A549 (cell line): ENCODE data around the gene SLC38A10. TPM values are rescaled to one million over a fixed set of nuclear protein-coding genes. Genes with fewer than 3 reads are reported as not detected.

Source experiments
- ATAC-seq, 2 experiments: fragments of 200-7000 bp in 1 of 2; fragments of >200 bp in 1 of 2; cut with Nextera tagmentation in 1 of 2; cut with Tn5 transposase in 1 of 2; 3 replicates each; pipeline versions ENCODE4 v1.8.0 to v1.9.1; 2018 to 2020; ENCODE audit warnings: mild to moderate bottlenecking in 1 of 2, moderate library complexity in 1 of 2
- CTCF ChIA-PET: fragments of 300-600 bp; sonication (Branson Sonifier 250); formaldehyde crosslinking; extraction: SDS; loops from one replicate; lab custom pipeline; 2021; ENCODE audit warnings: antibody characterized with exemption, inconsistent platforms; lab: Yijun Ruan, JAX
- POLR2A ChIA-PET: fragments of 350-600 bp; formaldehyde crosslinking; extraction: SDS; loops from one replicate; lab custom pipeline; 2021; ENCODE audit warnings: antibody characterized with exemption, inconsistent platforms; lab: Yijun Ruan, JAX
- DNase-seq, 2 experiments: peaks; one replicate each; pipeline versions ENCODE4 v3.0.0 to v3.0.0-alpha.2; 2011 to 2016; ENCODE audit warnings: low read depth in 1 of 2, low spot score in 1 of 2
- FAIRE-seq: peaks from 2 replicates; lab custom pipeline; 2011; peaks lifted over from hg19 to GRCh38; lab: Jason Lieb, UNC
- H3K27ac ChIP-seq, 2 experiments: fragments of >200 bp; sonication (Bioruptor Twin); formaldehyde crosslinking; 3 replicates each; pipeline ENCODE4 v1.5.1; 2016 to 2017
- H3K4me1 ChIP-seq: fragments of >200 bp; sonication (Bioruptor Twin); formaldehyde crosslinking; 3 replicates; pipeline ENCODE4 v1.6.1; 2016
- H3K4me2 ChIP-seq: fragments of >200 bp; sonication (Bioruptor Twin); formaldehyde crosslinking; 3 replicates; pipeline ENCODE4 v1.6.1; 2016
- H3K4me3 ChIP-seq: fragments of >200 bp; sonication (Bioruptor Twin); formaldehyde crosslinking; 3 replicates; pipeline ENCODE4 v1.5.1; 2016
- H3K9me3 ChIP-seq: fragments of >200 bp; sonication (Bioruptor Twin); formaldehyde crosslinking; 3 replicates; pipeline ENCODE4 v1.6.1; 2016
- CEBPB ChIP-seq, 2 experiments: fragments of >200 bp in 1 of 2; sonication (Bioruptor Twin) in 1 of 2; formaldehyde crosslinking in 1 of 2; IDR thresholded peaks; 2 replicates each; pipeline ENCODE4 v1.6.1; 2012 to 2016
- FOXS1 ChIP-seq: fragments of 250-450 bp; sonication (Bioruptor Pico); IDR thresholded peaks from 2 replicates; pipeline ENCODE4 v1.5.0; 2020; ENCODE audit warnings: mild to moderate bottlenecking, moderate library complexity
- GATA3 ChIP-seq: IDR thresholded peaks from 2 replicates; pipeline ENCODE4 v1.6.1; 2012; ENCODE audit warnings: borderline replicate concordance
- HDAC2 ChIP-seq: fragments of 200-600 bp; sonication (generic); IDR thresholded peaks from 2 replicates; pipeline ENCODE4 v1.6.1; 2016
- HOXA7 ChIP-seq: fragments of 250-450 bp; sonication (Bioruptor Pico); IDR thresholded peaks from 2 replicates; pipeline ENCODE4 v1.5.0; 2020; ENCODE audit warnings: mild to moderate bottlenecking, moderate library complexity
- JUNB ChIP-seq: fragments of >200 bp; sonication (Bioruptor Twin); formaldehyde crosslinking; IDR thresholded peaks from 2 replicates; pipeline ENCODE4 v1.6.1; 2016
- KDM5A ChIP-seq: fragments of 200-600 bp; sonication (generic); IDR thresholded peaks from 2 replicates; pipeline ENCODE4 v1.6.1; 2016; ENCODE audit warnings: antibody characterized with exemption, mild to moderate bottlenecking
- MAFK ChIP-seq: fragments of 450-650 bp; IDR thresholded peaks from 2 replicates; pipeline ENCODE4 v1.6.1; 2014; ENCODE audit not compliant: partially characterized antibody
- MAZ ChIP-seq: fragments of 150-350 bp; IDR thresholded peaks from 2 replicates; pipeline ENCODE4 v1.6.1; 2014; ENCODE audit warnings: antibody characterized with exemption, low read depth, low read length, borderline replicate concordance
- MYC ChIP-seq: IDR thresholded peaks from 2 replicates; pipeline ENCODE4 v1.6.1; 2012; ENCODE audit warnings: mild to moderate bottlenecking, inconsistent platforms, low read length, improper control_type of control experiment, borderline replicate concordance
- NPAS2 ChIP-seq: fragments of 250-450 bp; sonication (Bioruptor Pico); IDR thresholded peaks from 2 replicates; pipeline ENCODE4 v1.8.0; 2022; ENCODE audit warnings: mild to moderate bottlenecking, moderate library complexity, borderline replicate concordance
- POLR2AphosphoS2 ChIP-seq: conservative IDR thresholded peaks from 2 replicates; pipeline ENCODE4 v1.6.1; 2012; ENCODE audit warnings: low read length, improper control_type of control experiment, inconsistent platforms
- RAD21 ChIP-seq, 2 experiments: fragments of >200 bp in 1 of 2; sonication (Bioruptor Twin) in 1 of 2; formaldehyde crosslinking in 1 of 2; IDR thresholded peaks in 1 of 2; conservative IDR thresholded peaks in 1 of 2; 2 replicates in 1 of 2; 3 replicates in 1 of 2; pipeline ENCODE4 v1.6.1; 2012 to 2018; ENCODE audit warnings: inconsistent platforms in 1 of 2
- RNF2 ChIP-seq: fragments of 200-600 bp; sonication (generic); IDR thresholded peaks from 2 replicates; pipeline ENCODE4 v1.6.1; 2016; ENCODE audit warnings: low read depth, mild to moderate bottlenecking, antibody characterized with exemption, moderate library complexity, borderline replicate concordance
- TFCP2L1 ChIP-seq: fragments of 250-450 bp; sonication (Bioruptor Pico); IDR thresholded peaks from 2 replicates; pipeline ENCODE4 v1.5.0; 2021; ENCODE audit warnings: mild to moderate bottlenecking
- TP53 ChIP-seq: fragments of 250-450 bp; sonication (Bioruptor Pico); IDR thresholded peaks from 2 replicates; pipeline ENCODE4 v1.5.0; 2021; ENCODE audit warnings: mild to moderate bottlenecking, moderate library complexity
- ZSCAN20 ChIP-seq: fragments of 250-450 bp; sonication (Bioruptor Pico); IDR thresholded peaks from 2 replicates; pipeline ENCODE4 v1.8.0; 2022; ENCODE audit warnings: mild to moderate bottlenecking, moderate library complexity
- WGBS: methylation state at CpG from one replicate; pipeline ENCODE4 v1.1.6; 2017; ENCODE audit errors: missing lambda C conversion rate; 5-methylcytosine and 5-hydroxymethylcytosine counted together
- polyA plus RNA-seq, 4 experiments: library from polyadenylated mRNA; depleted of rRNA in 3 of 4; stranded (reverse); fragments of >200 nt; fragmentation: RNase III in 1 of 4; extraction: RNeasy Plus Mini Kit Qiagen cat#74134 plus additional on column Dnase treatment in 1 of 4; gene quantifications; 2 replicates in 3 of 4; 3 replicates in 1 of 4; pipeline ENCODE4 v1.2.3, GENCODE V29; 2011 to 2017
- TF ChIP-seq, protein P1 (sequence below): fragments of >200 bp; sonication (Bioruptor Twin); formaldehyde crosslinking; IDR thresholded peaks from 3 replicates; pipeline ENCODE4 v1.6.1; 2016
- TF ChIP-seq, protein P2 (sequence below): IDR thresholded peaks from 2 replicates; pipeline ENCODE4 v1.6.1; 2012; ENCODE audit warnings: low read depth, borderline replicate concordance

SLC38A10 gene
- polyA plus RNA-seq, 2 of the 4 experiments (the other 2 are of a cell fraction) = 35.8 to 67.4 TPM

DNA sequence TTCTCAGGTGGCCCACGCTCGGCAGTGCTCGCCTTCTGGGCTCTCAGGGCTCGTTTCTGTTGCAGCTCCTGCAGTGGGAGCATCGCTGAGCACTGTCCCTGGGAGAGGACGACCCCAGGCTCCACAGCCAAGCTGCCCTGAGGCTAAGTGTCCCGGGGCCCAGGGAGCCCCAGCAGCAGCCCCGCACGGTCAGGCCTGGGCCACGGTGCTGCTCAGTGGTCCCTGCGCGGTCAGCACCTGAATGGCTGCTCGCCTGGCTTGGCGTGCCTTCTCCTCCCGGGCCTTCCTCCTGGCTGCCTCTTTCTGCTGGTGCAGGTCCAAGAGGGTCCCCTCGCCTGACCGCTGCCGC, 95.7 kb downstream of the SLC38A10 start:
- ATAC-seq (no peak), FAIRE-seq (no peak), DNase-seq (no peak)
- ChIA-PET CTCF (interaction anchor here (1.1 to 13.7 kb wide), 12 partner anchors 8 to 176 kb away, joined by 3 to 175 read pairs (median 8); partner anchors contain the start of genes NDUFAF8 and TEPSIN), POLR2A (no interaction called here)
- Histone ChIP-seq H3K9me3 (no peaks in the 10 kb centered on the region), H3K4me3 (no peak overlapping the region), H3K4me1 (no peaks in the 10 kb centered on the region), H3K4me2 (no peak overlapping the region), H3K27ac (no peak overlapping the region)
- TF ChIP-seq HDAC2 = no peak
- TF ChIP-seq RNF2 = no peak
- TF ChIP-seq, protein P1, sequence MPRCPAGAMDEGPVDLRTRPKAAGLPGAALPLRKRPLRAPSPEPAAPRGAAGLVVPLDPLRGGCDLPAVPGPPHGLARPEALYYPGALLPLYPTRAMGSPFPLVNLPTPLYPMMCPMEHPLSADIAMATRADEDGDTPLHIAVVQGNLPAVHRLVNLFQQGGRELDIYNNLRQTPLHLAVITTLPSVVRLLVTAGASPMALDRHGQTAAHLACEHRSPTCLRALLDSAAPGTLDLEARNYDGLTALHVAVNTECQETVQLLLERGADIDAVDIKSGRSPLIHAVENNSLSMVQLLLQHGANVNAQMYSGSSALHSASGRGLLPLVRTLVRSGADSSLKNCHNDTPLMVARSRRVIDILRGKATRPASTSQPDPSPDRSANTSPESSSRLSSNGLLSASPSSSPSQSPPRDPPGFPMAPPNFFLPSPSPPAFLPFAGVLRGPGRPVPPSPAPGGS = no peak
- no peak for TF ChIP-seq KDM5A
- TF ChIP-seq ZSCAN20 = no peak
- no peak for TF ChIP-seq TFCP2L1 (CRISPR knock-in tag)
- TF ChIP-seq MAZ = no peak
- TF ChIP-seq HOXA7 (CRISPR knock-in tag) = no peak
- no peak for TF ChIP-seq MYC
- TF ChIP-seq CEBPB (IDR thresholded peaks at IDR 0.05) = no peak
- WGBS = 93% methylated on average over 18 of the region's 18 CpGs

DNA sequence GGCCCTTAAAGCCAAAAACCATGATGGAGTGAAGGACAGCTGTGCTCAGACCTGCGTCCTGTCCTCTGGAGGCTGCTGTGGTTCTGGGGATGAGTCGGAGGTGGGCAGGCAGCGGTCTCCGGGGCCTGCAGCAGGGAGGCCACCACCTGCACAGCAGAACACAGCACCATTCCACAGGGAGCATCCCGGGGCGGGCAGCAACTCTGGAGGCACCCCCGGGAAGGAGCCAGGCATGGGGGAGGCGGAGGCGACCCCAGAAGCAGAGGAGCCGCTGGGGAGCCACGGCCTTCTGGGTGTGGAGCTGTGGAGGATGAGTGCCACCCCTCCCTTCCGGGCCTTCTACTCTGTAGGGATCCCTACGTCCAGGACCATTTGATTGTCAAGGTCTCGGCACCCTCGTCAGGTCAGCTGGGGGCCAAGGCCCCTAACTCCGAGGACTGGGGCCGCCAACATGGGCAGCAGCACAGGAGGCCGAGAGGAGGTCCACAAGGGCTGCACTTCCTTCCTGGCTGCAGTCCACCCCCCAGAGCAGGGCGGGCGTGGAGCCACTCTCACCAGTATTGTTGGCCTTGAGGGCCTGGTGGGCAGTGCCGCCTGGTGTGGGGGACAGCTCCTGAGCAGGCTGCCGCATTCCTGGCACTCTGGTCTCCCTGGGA, 96.2 kb downstream of the SLC38A10 start:
- ChIA-PET POLR2A (no interaction called here), CTCF (interaction anchor here (0.6 to 13.7 kb wide), 13 partner anchors 8 to 1387 kb away, joined by 3 to 175 read pairs (median 8); partner anchors contain the start of genes NDUFAF8 and TEPSIN)
- Histone ChIP-seq H3K27ac (no peak overlapping the region), H3K9me3 (no peaks in the 10 kb centered on the region), H3K4me2 (no peak overlapping the region), H3K4me3 (no peak overlapping the region), H3K4me1 (no peaks in the 10 kb centered on the region)
- TF ChIP-seq, protein P2, sequence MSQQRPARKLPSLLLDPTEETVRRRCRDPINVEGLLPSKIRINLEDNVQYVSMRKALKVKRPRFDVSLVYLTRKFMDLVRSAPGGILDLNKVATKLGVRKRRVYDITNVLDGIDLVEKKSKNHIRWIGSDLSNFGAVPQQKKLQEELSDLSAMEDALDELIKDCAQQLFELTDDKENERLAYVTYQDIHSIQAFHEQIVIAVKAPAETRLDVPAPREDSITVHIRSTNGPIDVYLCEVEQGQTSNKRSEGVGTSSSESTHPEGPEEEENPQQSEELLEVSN = no peak
- no peak for TF ChIP-seq NPAS2 (CRISPR knock-in tag)
- TF ChIP-seq FOXS1 (CRISPR knock-in tag) = no peak
- no peak for TF ChIP-seq HDAC2
- TF ChIP-seq JUNB = no peak
- ATAC-seq (no peak), FAIRE-seq (no peak), DNase-seq (no peak)
- 92% methylated on average over 21 of the region's 22 CpGs for WGBS

DNA sequence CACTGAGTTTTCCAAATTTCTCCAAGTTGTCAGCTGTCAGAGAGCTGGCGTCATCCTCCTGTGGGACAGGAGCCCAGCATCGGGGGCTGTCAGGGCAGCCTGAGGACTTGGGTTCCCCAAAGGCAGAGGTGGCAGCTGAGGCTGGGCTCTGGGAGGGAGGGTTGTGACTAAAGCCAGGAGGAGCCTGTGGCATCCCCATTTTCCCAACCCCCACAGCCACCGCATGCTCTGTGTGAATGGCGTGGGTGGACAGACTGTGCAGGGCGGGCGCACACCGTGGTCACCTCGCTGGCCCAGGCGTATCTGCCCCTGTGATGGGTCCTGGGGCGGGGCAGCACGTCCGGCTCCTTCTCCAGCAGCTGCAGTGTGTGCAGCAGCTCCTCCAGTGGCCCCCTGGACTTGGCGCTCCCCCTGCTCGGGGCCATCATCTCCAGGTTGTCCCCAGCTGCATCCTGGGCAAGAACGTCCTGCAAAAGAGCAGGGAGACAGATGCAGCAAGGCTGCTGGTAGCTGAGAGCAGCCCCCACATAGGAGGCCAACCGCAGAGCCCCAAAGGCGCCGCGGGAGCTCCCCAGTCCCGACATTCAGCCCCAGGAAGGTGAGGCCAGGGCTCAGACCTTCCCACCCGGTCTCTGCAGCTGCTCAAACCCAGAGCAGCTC, 97.1 kb downstream of the SLC38A10 start:
- no peak for DNase-seq
- no peak for ATAC-seq
- no peak overlapping the region for H3K27ac ChIP-seq
- ChIA-PET CTCF (interaction anchor here (0.6 to 13.7 kb wide), 11 partner anchors 7 to 1386 kb away, joined by 3 to 175 read pairs (median 8); no protein-coding TSS in a partner anchor), POLR2A (no interaction called here)
- no peak overlapping the region for H3K4me2 ChIP-seq
- no peak for FAIRE-seq
- no peak overlapping the region for H3K4me3 ChIP-seq
- no peak for TF ChIP-seq GATA3
- TF ChIP-seq POLR2AphosphoS2 = no peak
- TF ChIP-seq MAFK = no peak
- no peak for TF ChIP-seq RAD21 (conservative IDR thresholded peaks at IDR 0.05 in 1 of 2, IDR thresholded peaks at IDR 0.05 in 1 of 2)
- TF ChIP-seq TP53 (CRISPR knock-in tag) = no peak
- no peak for TF ChIP-seq KDM5A
- WGBS = 88% methylated on average over 20 of the region's 21 CpGs
- no peaks in the 10 kb centered on the region for H3K4me1 ChIP-seq
- no peaks in the 10 kb centered on the region for H3K9me3 ChIP-seq
